GM12864 (cell line): Measurements from ENCODE around the gene FXYD2.

ENCODE experiments used
- DNase-seq: peaks from one replicate; pipeline ENCODE4 v3.0.0-alpha.2; 2011; ENCODE audit warnings: low read depth
- H3K4me3 ChIP-seq: 2 replicates; pipeline ENCODE4 v1.5.1; 2011; ENCODE audit warnings: mild to moderate bottlenecking, low read depth, low read length, control low read depth
- TF ChIP-seq, protein P1 (sequence below): IDR thresholded peaks from 2 replicates; pipeline ENCODE4 v1.5.1; 2011; ENCODE audit warnings: low read depth, mild to moderate bottlenecking, moderate library complexity, low read length, control low read depth, inconsistent platforms; ENCODE audit errors: missing control alignments

The FXYD2 gene

DNA sequence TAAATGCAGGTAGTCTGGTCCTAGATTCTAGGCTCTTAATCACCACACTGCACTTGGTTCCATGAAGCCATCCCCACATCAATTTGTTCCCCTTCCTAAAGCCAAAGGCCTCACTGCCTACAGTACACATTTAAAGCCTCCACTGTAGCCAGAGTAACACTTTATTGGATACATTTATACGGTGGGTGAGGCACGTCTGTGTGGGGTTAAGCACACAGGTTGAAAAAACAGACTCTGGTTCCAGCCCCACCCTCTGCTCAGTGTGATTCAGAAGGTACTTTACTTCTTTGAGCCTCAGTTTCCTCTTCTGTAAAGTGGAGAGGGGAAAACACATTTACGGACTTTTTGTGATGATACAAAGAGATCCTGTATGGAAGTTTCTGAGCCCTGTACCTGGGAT, 50.0 kb downstream of the FXYD2 start:
- no peak for DNase-seq
- H3K4me3 ChIP-seq, result no peak overlapping the region
- TF ChIP-seq, protein P1, sequence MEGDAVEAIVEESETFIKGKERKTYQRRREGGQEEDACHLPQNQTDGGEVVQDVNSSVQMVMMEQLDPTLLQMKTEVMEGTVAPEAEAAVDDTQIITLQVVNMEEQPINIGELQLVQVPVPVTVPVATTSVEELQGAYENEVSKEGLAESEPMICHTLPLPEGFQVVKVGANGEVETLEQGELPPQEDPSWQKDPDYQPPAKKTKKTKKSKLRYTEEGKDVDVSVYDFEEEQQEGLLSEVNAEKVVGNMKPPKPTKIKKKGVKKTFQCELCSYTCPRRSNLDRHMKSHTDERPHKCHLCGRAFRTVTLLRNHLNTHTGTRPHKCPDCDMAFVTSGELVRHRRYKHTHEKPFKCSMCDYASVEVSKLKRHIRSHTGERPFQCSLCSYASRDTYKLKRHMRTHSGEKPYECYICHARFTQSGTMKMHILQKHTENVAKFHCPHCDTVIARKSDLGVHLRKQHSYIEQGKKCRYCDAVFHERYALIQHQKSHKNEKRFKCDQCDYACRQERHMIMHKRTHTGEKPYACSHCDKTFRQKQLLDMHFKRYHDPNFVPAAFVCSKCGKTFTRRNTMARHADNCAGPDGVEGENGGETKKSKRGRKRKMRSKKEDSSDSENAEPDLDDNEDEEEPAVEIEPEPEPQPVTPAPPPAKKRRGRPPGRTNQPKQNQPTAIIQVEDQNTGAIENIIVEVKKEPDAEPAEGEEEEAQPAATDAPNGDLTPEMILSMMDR, result no peak

DNA sequence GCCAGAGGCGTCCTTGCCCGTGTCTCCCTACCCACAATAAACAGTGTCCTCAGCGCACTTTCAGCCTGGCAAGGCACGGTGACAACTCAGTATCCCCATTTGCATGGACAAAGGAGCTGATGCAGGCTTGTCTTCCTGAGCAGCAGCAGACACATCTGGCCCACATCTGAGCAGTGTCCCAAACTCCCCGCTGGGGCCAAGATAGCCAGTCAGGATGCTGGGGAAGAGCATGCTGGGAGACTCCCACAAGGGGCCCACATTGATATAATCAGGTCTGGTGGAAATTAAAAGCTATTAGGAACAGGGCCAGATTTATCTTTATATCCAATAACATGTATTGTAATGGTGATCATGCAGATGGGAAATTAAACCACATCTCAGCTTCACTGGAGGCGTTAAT, 52.2 kb downstream of the FXYD2 start:
- no peak overlapping the region for H3K4me3 ChIP-seq
- DNase-seq, result no peak
- TF ChIP-seq, protein P1, result no peak

DNA sequence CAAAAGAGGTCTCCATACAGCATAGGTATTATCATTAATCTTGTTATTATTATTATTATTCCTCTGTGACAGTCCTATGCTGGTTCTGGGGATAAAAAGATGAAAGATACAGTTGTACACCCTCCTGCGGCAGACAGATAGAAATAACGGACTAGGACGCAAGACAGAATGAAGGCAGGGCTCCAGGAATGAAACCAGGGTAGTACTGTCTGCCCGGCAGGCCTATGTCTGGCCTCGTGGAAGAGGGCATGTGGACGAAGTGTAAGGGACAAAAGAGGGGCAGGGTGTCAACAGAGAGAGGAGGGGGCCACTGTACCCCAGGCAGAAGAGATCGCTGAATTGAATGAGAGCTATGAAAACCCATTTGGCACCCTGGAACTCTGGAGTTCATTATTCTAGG, 52.7 kb downstream of the FXYD2 start:
- TF ChIP-seq, protein P1, result no peak
- no peak for DNase-seq
- no peak overlapping the region for H3K4me3 ChIP-seq

DNA sequence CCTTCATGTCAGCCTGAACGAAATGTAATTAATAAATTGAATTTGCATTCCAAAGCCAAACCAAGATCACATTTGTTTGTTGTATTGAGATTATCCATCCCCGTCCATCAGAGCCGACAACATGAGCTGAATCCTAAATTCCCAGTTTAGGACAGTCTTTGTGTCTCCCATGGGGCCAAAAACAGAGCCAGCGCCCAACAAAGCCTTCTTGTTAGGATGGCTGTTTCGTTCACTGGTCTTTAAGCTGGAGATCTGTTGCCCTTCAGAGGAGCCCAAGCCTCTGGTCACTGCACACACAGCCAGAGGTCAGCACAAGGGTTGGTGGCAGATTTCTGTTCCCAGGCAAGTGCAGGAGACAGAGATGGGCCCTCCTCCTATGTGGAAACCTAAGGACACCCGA, 53.3 kb downstream of the FXYD2 start:
- TF ChIP-seq, protein P1, result no peak
- H3K4me3 ChIP-seq, result no peak overlapping the region
- DNase-seq, result no peak

DNA sequence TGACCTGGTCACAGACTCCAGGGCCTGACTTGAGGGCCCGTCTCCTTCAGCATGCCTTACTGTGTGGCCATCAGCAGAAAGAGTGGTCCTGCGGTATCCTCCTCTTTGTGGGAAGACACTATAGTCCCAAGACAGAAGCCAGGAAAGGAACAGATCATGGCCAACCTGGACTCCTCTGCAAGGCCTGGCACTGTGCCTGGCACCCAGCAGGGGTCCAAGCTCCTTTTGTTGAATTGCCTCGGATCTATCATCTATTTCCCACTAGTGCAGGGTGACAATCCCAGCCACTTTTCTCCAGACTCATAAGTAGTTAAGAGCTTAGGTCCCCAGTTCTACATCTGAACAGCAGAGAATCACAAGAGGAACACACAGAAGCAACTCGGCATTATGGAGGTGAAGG, 54.5 kb downstream of the FXYD2 start:
- TF ChIP-seq, protein P1, result no peak
- H3K4me3 ChIP-seq, result no peak overlapping the region
- no peak for DNase-seq
